ENCODE data around the gene CDH6.

GRCh38 chr5:31173614-31174013, 19.9 kb upstream of the CDH6 start:
- TF ChIP-seq, protein P1, sequence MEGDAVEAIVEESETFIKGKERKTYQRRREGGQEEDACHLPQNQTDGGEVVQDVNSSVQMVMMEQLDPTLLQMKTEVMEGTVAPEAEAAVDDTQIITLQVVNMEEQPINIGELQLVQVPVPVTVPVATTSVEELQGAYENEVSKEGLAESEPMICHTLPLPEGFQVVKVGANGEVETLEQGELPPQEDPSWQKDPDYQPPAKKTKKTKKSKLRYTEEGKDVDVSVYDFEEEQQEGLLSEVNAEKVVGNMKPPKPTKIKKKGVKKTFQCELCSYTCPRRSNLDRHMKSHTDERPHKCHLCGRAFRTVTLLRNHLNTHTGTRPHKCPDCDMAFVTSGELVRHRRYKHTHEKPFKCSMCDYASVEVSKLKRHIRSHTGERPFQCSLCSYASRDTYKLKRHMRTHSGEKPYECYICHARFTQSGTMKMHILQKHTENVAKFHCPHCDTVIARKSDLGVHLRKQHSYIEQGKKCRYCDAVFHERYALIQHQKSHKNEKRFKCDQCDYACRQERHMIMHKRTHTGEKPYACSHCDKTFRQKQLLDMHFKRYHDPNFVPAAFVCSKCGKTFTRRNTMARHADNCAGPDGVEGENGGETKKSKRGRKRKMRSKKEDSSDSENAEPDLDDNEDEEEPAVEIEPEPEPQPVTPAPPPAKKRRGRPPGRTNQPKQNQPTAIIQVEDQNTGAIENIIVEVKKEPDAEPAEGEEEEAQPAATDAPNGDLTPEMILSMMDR (IDR thresholded peaks at IDR 0.05 in 8 of 11, conservative IDR thresholded peaks at IDR 0.05 in 3 of 11) = no peak
- TF ChIP-seq POLR2A (IDR thresholded peaks at IDR 0.05) = no peak
- no peak for TF ChIP-seq POLR2AphosphoS5 (IDR thresholded peaks at IDR 0.05)

Measured in spleen (tissue), 7 donors.